BLaER1 treated with 17β-estradiol and CSF1 and Interleukin-3, amounts not matched to agents 10 nM and 100 nM (cell line): ENCODE data around the gene TUT1.
A peak's percentile ranks its signal among the peaks of the same experiment; 100 is the strongest.

ENCODE experiments used
- H3K27ac ChIP-seq, 11 experiments: shearing (Covaris generic); formaldehyde crosslinking; 2 replicates each; pipeline ENCODE4 v1.8.1; 2022
- H3K27me3 ChIP-seq, 11 experiments: shearing (Covaris generic); formaldehyde crosslinking; 2 replicates each; pipeline ENCODE4 v1.8.1; 2022
- H3K36me3 ChIP-seq, 11 experiments: shearing (Covaris generic); formaldehyde crosslinking; 2 replicates each; pipeline ENCODE4 v1.8.1; 2022
- H3K4me1 ChIP-seq, 10 experiments: shearing (Covaris generic); formaldehyde crosslinking; 2 replicates each; pipeline ENCODE4 v1.8.1; 2022
- H3K4me2 ChIP-seq, 11 experiments: shearing (Covaris generic); formaldehyde crosslinking; 2 replicates each; pipeline ENCODE4 v1.8.1; 2022
- H3K4me3 ChIP-seq, 10 experiments: shearing (Covaris generic); formaldehyde crosslinking; 2 replicates each; pipeline ENCODE4 v1.8.1; 2022
- H3K9ac ChIP-seq, 11 experiments: shearing (Covaris generic); formaldehyde crosslinking; 2 replicates each; pipeline ENCODE4 v1.8.1; 2022
- H3K9me3 ChIP-seq, 11 experiments: shearing (Covaris generic); formaldehyde crosslinking; replicated peaks in 1 of 11; 2 replicates each; pipeline ENCODE4 v1.8.1; 2022
- H4K20me1 ChIP-seq, 11 experiments: shearing (Covaris generic); formaldehyde crosslinking; 2 replicates each; pipeline ENCODE4 v1.8.1; 2022
- Cebpa-rat ChIP-seq, 11 experiments: shearing (Covaris generic); IDR thresholded peaks; 2 replicates each; pipeline ENCODE4 v1.8.1; 2022

TUT1 gene

GRCh38 chr11:62539238-62539925 is 51.9 kb downstream of the TUT1 start:
- H3K27ac ChIP-seq: peak overlapping the region in 4 of 11 experiments; percentile 13 to 84 (median 60); a peak in 7 of 22 replicates
- H3K36me3 ChIP-seq: peaks cover 0 to 47% (median 0%) of the 10 kb centered on the region in 11 experiments; a peak in 11 of 22 replicates
- H3K4me1 ChIP-seq: peaks cover 32 to 74% (median 62%) of the 10 kb centered on the region in 10 experiments
- no peak for TF ChIP-seq Cebpa-rat (IDR thresholded peaks at IDR 0.05)
- H3K4me3 ChIP-seq: peak overlapping the region in 4 of 10 experiments; percentile 15 to 92 (median 30); a peak in 5 of 20 replicates
- H4K20me1 ChIP-seq: peaks cover 0 to 99% (median 9%) of the 10 kb centered on the region in 11 experiments; a peak in 12 of 22 replicates
- H3K4me2 ChIP-seq: peak overlapping the region; percentile 32 to 100 (median 89)
- H3K27me3 ChIP-seq: peaks cover 0 to 20% (median 16%) of the 10 kb centered on the region in 11 experiments; a peak in 16 of 22 replicates
- peak overlapping the region in 7 of 11 experiments; percentile 5 to 96 (median 62); a peak in 10 of 22 replicates for H3K9ac ChIP-seq
- H3K9me3 ChIP-seq: no peaks in the 10 kb centered on the region

- Histone ChIP-seq H3K4me1 (peaks cover 29 to 66% (median 56%) of the 10 kb centered on the region in 10 experiments), H3K27ac (peak overlapping the region in 3 of 11 experiments; percentile 2 to 44 (median 38); a peak in 4 of 22 replicates), H3K4me2 (peak overlapping the region; percentile 32 to 100 (median 65)), H3K4me3 (no peak overlapping the region), H3K36me3 (peaks cover 0 to 55% (median 0%) of the 10 kb centered on the region in 11 experiments; a peak in 11 of 22 replicates), H3K27me3 (peaks cover 0 to 13% (median 8%) of the 10 kb centered on the region in 11 experiments; a peak in 16 of 22 replicates), H4K20me1 (peaks cover 0 to 100% (median 7%) of the 10 kb centered on the region in 11 experiments; a peak in 12 of 22 replicates), H3K9me3 (no peaks in the 10 kb centered on the region), H3K9ac (peak overlapping the region in 6 of 11 experiments; percentile 5 to 61 (median 48); a peak in 7 of 22 replicates)
- TF ChIP-seq Cebpa-rat (IDR thresholded peaks at IDR 0.05): no peak
Observed at GRCh38 chr11:62538470-62539237, 52.7 kb downstream of the TUT1 start.

- Histone ChIP-seq H3K36me3 (peaks cover 0 to 77% (median 0%) of the 10 kb centered on the region in 11 experiments; a peak in 11 of 22 replicates), H3K4me2 (no peak overlapping the region), H3K9ac (no peak overlapping the region), H3K27me3 (no peaks in the 10 kb centered on the region), H3K9me3 (no peaks in the 10 kb centered on the region), H3K4me3 (no peak overlapping the region), H3K4me1 (peaks cover 20 to 44% (median 36%) of the 10 kb centered on the region in 10 experiments), H4K20me1 (peaks cover 0 to 100% (median 4%) of the 10 kb centered on the region in 11 experiments; a peak in 10 of 22 replicates), H3K27ac (no peak overlapping the region)
- TF ChIP-seq Cebpa-rat (IDR thresholded peaks at IDR 0.05): no peak
Observed at GRCh38 chr11:62536301-62536957, 54.9 kb downstream of the TUT1 start.

GRCh38 chr11:62535802-62536201 is 55.5 kb downstream of the TUT1 start:
- H3K4me2 ChIP-seq: no peak overlapping the region
- H3K9me3 ChIP-seq: no peaks in the 10 kb centered on the region
- H3K27me3 ChIP-seq: no peaks in the 10 kb centered on the region
- no peak overlapping the region for H3K9ac ChIP-seq
- peaks cover 0 to 100% (median 1%) of the 10 kb centered on the region in 11 experiments; a peak in 10 of 22 replicates for H4K20me1 ChIP-seq
- peaks cover 13 to 38% (median 30%) of the 10 kb centered on the region in 10 experiments for H3K4me1 ChIP-seq
- H3K4me3 ChIP-seq: no peak overlapping the region
- no peak for TF ChIP-seq Cebpa-rat (IDR thresholded peaks at IDR 0.05)
- H3K36me3 ChIP-seq: peaks cover 0 to 83% (median 0%) of the 10 kb centered on the region in 11 experiments; a peak in 11 of 22 replicates
- H3K27ac ChIP-seq: no peak overlapping the region

GRCh38 chr11:62534779-62535545 is 56.4 kb downstream of the TUT1 start:
- no peak for TF ChIP-seq Cebpa-rat (IDR thresholded peaks at IDR 0.05)
- no peak overlapping the region for H3K9ac ChIP-seq
- no peak overlapping the region for H3K27ac ChIP-seq
- H3K36me3 ChIP-seq: peaks cover 0 to 92% (median 0%) of the 10 kb centered on the region in 11 experiments; a peak in 11 of 22 replicates
- no peak overlapping the region; a peak in 1 of 22 replicates for H3K4me2 ChIP-seq
- no peak overlapping the region for H3K4me3 ChIP-seq
- peaks cover 12 to 29% (median 24%) of the 10 kb centered on the region in 10 experiments for H3K4me1 ChIP-seq
- H3K27me3 ChIP-seq: no peaks in the 10 kb centered on the region
- H3K9me3 ChIP-seq: no peaks in the 10 kb centered on the region
- peaks cover 0 to 100% (median 0%) of the 10 kb centered on the region in 11 experiments; a peak in 10 of 22 replicates for H4K20me1 ChIP-seq

- no peak for TF ChIP-seq Cebpa-rat (IDR thresholded peaks at IDR 0.05)
- H3K9ac ChIP-seq: no peak overlapping the region
- peaks cover 0 to 100% (median 0%) of the 10 kb centered on the region in 11 experiments; a peak in 11 of 22 replicates for H3K36me3 ChIP-seq
- H3K9me3 ChIP-seq: no peaks in the 10 kb centered on the region
- H3K27me3 ChIP-seq: no peaks in the 10 kb centered on the region
- peaks cover 0 to 100% (median 0%) of the 10 kb centered on the region in 11 experiments; a peak in 9 of 22 replicates for H4K20me1 ChIP-seq
- no peak overlapping the region for H3K4me2 ChIP-seq
- H3K4me1 ChIP-seq: peaks cover 0 to 9% (median 0%) of the 10 kb centered on the region in 10 experiments; a peak in 4 of 20 replicates
- no peak overlapping the region for H3K27ac ChIP-seq
- no peak overlapping the region for H3K4me3 ChIP-seq
Observed at GRCh38 chr11:62532096-62532495, 59.2 kb downstream of the TUT1 start.
